NT2/D1 (cell line): ENCODE data around the gene RBFOX1.

Source experiments
- YY1 ChIP-seq: IDR thresholded peaks from 2 replicates; pipeline ENCODE4 v1.6.1; 2011; ENCODE audit not compliant: insufficient read length, insufficient read depth
- ZNF274 ChIP-seq: IDR thresholded peaks from 2 replicates; pipeline ENCODE4 v1.6.1; 2011; ENCODE audit warnings: mild to moderate bottlenecking, low read depth, low read length

GRCh38 chr16:7532534-7532933 lies 199.9 kb downstream of the RBFOX1 start:
- TF ChIP-seq ZNF274: no peak
- no peak for TF ChIP-seq YY1
